HG03342 (cell line): ENCODE measurements around the gene GFOD1.
"Not testable (repeated sequence)": the region's sequence is repeated elsewhere in the genome, so short reads cannot be mapped to it uniquely, and the experiment has no call there.

ENCODE experiments used
- ATAC-seq: cut with Tn5 transposase; IDR thresholded peaks from one replicate; pipeline ENCODE4 v1.9.1; 2021; ENCODE audit warnings: mild to moderate bottlenecking, moderate library complexity; ENCODE audit not compliant: unreplicated experiment

The GFOD1 gene

GRCh38 chr6:13331516-13332348 is 155.7 kb downstream of the GFOD1 start:
- no peak for ATAC-seq

GRCh38 chr6:13328875-13329183 is 158.6 kb downstream of the GFOD1 start:
- no peak for ATAC-seq

- ATAC-seq: peak; percentile 89
Observed at GRCh38 chr6:13328076-13328874, 159.1 kb downstream of the GFOD1 start, which contains the start of gene TBC1D7. Gene TBC1D7, minus strand, starts transcription at chr6:13328537. Its CDS starts 1,639 bp downstream, at chr6:13326898.

- no peak for ATAC-seq
Observed at GRCh38 chr6:13327691-13328075, 159.7 kb downstream of the GFOD1 start.

GRCh38 chr6:13326031-13326586 is 161.3 kb downstream of the GFOD1 start:
- ATAC-seq: not testable (repeated sequence)

- ATAC-seq: no peak
Observed at GRCh38 chr6:13319891-13320564, 167.4 kb downstream of the GFOD1 start.

- ATAC-seq: no peak
Observed at GRCh38 chr6:13318821-13319220, 168.6 kb downstream of the GFOD1 start.

- no peak for ATAC-seq
Observed at GRCh38 chr6:13315896-13316295, 171.5 kb downstream of the GFOD1 start.

- ATAC-seq: no peak
Observed at GRCh38 chr6:13314806-13315205, 172.6 kb downstream of the GFOD1 start.

- no peak for ATAC-seq
Observed at GRCh38 chr6:13311155-13311554, 176.2 kb downstream of the GFOD1 start.

- ATAC-seq: no peak
Observed at GRCh38 chr6:13308332-13308731, 179.1 kb downstream of the GFOD1 start.
